HUES6 (cell line): Measurements from ENCODE around the gene MBOAT7.
"Not testable (repeated sequence)": the region's sequence is repeated elsewhere in the genome, so short reads cannot be mapped to it uniquely, and the experiment has no call there.

Experiments
- H3K27ac ChIP-seq: 2 replicates; pipeline ENCODE4 v1.7.0; 2013; ENCODE audit warnings: low read depth, mild to moderate bottlenecking, low read length, inconsistent platforms
- H3K27me3 ChIP-seq: 2 replicates; pipeline ENCODE4 v1.6.1; 2013; ENCODE audit warnings: low read length; ENCODE audit not compliant: control insufficient read depth, insufficient read depth
- H3K36me3 ChIP-seq: 2 replicates; pipeline ENCODE4 v1.6.1; 2013; ENCODE audit warnings: low read length; ENCODE audit not compliant: control insufficient read depth, insufficient read depth
- H3K4me1 ChIP-seq: 2 replicates; pipeline ENCODE4 v1.6.1; 2013; ENCODE audit warnings: low read length; ENCODE audit not compliant: control insufficient read depth, insufficient read depth
- H3K4me3 ChIP-seq: 2 replicates; pipeline ENCODE4 v1.5.1; 2013; ENCODE audit warnings: low read depth, low read length
- H3K9ac ChIP-seq: one replicate; pipeline ENCODE4 v1.6.1; 2013; ENCODE audit warnings: mild to moderate bottlenecking, low read length
- H3K9me3 ChIP-seq: 2 replicates; pipeline ENCODE4 v1.6.1; 2013; ENCODE audit warnings: low read depth, low read length; ENCODE audit not compliant: control insufficient read depth, insufficient read depth

Gene MBOAT7, protein sequence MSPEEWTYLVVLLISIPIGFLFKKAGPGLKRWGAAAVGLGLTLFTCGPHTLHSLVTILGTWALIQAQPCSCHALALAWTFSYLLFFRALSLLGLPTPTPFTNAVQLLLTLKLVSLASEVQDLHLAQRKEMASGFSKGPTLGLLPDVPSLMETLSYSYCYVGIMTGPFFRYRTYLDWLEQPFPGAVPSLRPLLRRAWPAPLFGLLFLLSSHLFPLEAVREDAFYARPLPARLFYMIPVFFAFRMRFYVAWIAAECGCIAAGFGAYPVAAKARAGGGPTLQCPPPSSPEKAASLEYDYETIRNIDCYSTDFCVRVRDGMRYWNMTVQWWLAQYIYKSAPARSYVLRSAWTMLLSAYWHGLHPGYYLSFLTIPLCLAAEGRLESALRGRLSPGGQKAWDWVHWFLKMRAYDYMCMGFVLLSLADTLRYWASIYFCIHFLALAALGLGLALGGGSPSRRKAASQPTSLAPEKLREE

DNA sequence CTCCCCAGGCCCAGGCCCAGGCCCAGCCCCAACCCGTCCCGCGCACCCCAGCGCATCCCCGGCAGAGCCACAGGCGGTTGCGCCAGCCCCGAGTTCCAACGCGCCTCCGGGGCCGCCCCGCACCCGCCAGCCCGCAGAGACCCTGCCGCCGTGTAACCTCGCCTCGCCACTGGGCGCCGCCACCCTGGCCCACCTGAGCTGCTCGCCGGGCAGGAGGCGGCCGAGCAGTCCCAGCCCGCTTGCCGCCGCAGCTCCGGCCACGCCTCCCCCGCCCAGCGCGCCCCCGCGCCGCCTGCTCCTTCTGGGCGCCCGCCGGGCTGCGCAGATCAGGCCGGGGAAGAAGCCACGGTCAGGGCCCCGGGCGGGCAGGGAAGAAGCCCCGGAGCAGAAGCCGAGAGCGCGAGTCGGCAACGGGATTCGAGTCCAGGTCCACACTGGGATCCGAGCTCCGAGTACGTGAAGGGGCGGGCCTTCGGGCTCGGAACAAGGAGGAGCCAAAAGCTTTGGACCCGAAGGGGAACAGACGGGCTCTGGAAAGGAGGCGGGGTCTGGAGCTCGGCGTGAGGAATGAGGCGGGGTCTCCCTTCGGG, at the start of gene MBOAT7:
Gene MBOAT7 (minus strand): TSS at position 436 of the 590 bp plus-strand sequence. CDS start 1,072 bp downstream, outside the sequence.
- Histone ChIP-seq H3K4me1 (peaks cover 5% of the 10 kb centered on the region), H3K27me3 (no peaks in the 10 kb centered on the region), H3K36me3 (peaks cover 27% of the 10 kb centered on the region), H3K9me3 (no peaks in the 10 kb centered on the region), H3K9ac (peak within 1 kb of the TSS; percentile 99), H3K27ac (peak within 1 kb of the TSS; percentile 97), H3K4me3 (peak within 1 kb of the TSS; percentile 90)

DNA sequence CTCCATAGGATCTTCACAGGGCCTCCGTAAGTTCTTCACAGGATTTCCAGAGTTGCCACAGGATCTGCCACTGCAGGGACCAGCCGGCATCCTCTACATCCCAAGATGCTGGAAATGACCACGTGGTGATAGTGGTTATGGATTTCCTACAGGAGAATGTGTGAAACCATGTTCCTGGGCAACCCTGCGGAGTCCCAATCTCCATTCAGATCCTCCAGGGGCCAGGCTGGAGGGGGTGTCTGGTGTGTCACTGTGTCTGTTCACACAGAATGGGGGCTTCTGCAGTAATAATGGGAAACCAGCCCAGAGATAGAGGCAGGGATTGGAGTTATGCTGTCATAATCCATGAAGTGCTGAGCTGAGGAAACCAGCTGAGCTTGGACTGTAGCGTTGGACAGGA, 44.6 kb upstream of the MBOAT7 start:
- Histone ChIP-seq H3K4me3 (no peak overlapping the region), H3K36me3 (no peaks in the 10 kb centered on the region), H3K9ac (no peak overlapping the region), H3K9me3 (peaks cover 3% of the 10 kb centered on the region), H3K27me3 (peaks cover 49% of the 10 kb centered on the region), H3K4me1 (no peaks in the 10 kb centered on the region), H3K27ac (no peak overlapping the region)

DNA sequence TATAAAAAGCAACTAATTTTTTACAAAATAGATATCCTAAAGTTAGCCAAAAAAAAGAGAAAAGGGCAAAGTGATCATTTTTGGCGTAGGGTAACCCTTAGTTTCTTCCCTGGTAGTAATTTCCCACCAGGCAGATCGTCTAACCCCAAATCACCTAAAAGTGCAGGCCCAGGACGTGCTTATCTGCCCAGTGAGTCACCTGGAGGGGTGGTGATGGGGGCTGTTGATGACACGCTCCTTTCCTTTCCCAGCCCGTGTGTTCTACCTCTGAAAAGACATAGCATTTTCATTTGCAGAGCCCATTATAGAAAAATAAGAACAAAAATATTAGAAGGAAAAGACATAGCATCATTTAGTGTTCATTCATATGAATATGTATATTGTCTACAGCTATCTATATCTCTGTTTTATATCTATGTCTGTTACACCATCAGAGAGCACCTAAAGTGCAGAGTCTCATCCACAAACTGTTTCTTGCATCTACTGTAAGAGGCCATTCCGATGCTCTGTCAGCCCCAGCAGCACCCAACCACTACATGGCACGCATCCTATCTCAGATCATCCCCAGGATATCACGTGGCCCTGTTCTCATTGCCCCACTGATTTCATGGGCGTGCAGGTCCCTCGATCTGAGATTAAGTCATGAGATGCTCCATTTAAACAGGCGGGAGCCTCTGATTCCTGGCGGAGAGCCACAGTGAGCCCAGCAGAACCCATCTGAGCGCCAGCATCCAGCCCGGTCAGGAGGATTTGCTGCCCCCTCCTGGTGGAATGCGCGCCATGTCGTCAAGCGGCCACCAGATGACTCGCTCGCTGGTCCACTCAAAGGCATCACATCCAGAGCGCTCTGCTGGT, 41.9 kb upstream of the MBOAT7 start:
- H3K27me3 ChIP-seq = peaks cover 48% of the 10 kb centered on the region
- H3K4me3 ChIP-seq = no peak overlapping the region
- H3K9me3 ChIP-seq = peaks cover 6% of the 10 kb centered on the region
- H3K27ac ChIP-seq = no peak overlapping the region
- H3K9ac ChIP-seq = no peak overlapping the region
- H3K4me1 ChIP-seq = no peaks in the 10 kb centered on the region
- no peaks in the 10 kb centered on the region for H3K36me3 ChIP-seq

DNA sequence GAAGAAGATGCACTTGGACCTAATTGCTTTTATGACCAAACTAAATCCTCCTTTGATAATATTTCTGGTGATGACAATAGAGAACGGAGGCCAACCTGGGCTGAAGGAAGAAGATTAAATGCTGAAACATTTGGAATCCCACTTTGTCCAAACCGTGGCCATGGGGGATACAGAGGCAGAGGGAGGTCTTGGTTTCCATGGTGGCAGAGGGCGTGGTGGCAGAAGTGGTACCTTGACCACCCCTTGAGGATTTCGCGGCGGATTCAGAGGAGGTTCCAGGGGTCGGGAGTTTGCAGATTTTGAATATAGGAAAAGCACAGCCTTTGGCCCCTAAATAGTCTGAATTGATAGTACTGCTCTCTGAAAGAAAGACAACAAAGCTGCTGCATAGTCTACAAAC, 40.7 kb upstream of the MBOAT7 start:
- Histone ChIP-seq H3K4me1 (no peaks in the 10 kb centered on the region), H3K36me3 (no peaks in the 10 kb centered on the region), H3K27me3 (peaks cover 43% of the 10 kb centered on the region)

DNA sequence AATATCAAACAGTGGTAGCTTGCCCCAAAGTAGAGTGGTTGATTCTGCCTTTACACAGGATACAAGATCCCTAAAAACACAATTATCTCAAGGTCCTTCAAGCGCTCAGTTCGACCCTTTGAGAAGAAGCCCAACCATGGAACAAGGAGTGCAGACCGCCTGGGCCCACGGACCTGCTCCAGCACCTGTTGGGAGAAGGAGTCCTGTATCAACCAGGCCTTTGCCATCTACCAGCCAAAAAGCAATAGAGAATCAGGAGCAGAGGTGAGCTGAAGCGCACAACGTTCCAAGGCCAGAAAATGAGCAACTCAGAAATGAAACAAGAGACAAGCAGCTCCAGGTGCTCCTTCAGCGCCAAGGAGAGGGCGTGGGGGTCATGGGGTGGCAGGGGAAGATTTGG, 39.8 kb upstream of the MBOAT7 start:
- H3K36me3 ChIP-seq = no peaks in the 10 kb centered on the region
- no peak overlapping the region for H3K4me3 ChIP-seq
- no peak overlapping the region for H3K9ac ChIP-seq
- peaks cover 6% of the 10 kb centered on the region for H3K9me3 ChIP-seq
- H3K4me1 ChIP-seq = no peaks in the 10 kb centered on the region
- H3K27me3 ChIP-seq = peaks cover 35% of the 10 kb centered on the region
- H3K27ac ChIP-seq = no peak overlapping the region

More for the DNA sequence above, 40.7 kb upstream of the MBOAT7 start:
- Histone ChIP-seq H3K9me3 (peaks cover 6% of the 10 kb centered on the region), H3K9ac (no peak overlapping the region), H3K4me3 (no peak overlapping the region), H3K27ac (no peak overlapping the region)

DNA sequence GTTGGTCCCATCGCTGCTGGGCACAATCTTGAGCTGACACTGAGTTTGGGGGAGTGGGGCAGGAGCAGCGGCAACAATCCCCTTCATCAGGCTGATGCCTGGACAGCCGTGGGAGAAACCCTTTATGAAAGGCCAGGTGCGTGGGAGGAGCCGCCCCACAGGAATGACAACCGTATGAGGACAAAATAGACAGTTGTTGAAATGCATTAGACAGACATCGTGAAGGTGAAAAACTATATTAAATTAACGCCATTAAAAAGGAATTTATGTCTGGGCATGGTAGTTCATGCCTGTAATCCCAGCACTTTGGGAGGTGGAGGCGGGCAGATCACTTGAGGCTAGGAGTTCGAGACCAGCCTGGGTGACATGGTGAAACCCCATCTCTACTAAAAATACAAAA, 35.2 kb upstream of the MBOAT7 start:
- not testable (repeated sequence) for H3K36me3 ChIP-seq, H3K27me3 ChIP-seq, H3K27ac ChIP-seq, H3K9ac ChIP-seq, H3K4me3 ChIP-seq, H3K9me3 ChIP-seq, H3K4me1 ChIP-seq

DNA sequence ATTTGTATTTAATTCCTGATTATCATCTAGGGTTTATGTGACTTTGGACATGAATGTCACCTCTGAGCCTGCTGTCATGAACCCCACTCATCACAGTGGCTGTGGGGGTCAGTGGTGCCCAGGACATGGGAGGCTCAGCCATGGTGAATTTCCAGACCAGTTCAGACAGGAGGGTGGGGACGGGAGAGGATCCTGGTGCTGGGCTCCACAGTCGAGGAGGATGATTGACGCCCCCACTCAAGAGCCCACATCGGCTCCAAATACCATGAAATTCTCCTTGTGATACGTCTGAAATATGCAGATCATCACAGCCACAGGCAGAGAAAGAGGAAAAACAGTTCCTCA, 34.5 kb upstream of the MBOAT7 start:
- not testable (repeated sequence) for H3K9ac ChIP-seq, H3K36me3 ChIP-seq, H3K27ac ChIP-seq, H3K9me3 ChIP-seq, H3K4me3 ChIP-seq, H3K27me3 ChIP-seq, H3K4me1 ChIP-seq

DNA sequence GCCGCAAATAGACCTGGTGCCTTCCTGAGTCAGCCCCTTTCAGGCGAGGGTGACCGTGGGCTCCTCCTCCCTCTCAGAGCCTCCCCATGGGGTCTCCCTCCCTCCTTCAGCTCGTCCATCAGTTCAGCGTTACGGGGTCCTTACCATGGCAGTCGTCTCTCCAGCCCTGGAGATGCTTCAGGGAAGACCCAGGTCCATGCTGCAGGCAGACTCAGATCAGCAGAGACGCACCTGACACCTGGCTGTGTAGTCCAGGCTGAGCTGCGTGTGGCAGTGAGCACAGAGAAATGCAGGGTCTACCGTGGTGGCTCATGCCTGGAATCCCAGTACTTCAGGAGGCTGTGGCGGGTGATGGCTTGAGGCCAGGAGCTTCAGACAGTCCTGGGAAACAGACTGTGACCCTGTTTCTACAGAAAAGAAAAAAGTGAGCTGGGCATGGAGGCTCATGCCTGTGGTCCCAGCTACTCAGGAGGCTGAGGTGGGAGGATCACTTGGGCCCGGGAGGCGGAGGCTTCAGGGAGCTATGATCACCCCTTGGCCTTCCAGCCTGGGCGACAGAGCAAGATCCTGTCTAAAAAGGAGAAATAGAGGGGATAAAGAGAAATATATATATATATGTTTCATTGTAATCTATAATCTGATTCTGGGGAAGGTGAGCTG, 34.0 kb upstream of the MBOAT7 start:
- H3K36me3 ChIP-seq, H3K4me1 ChIP-seq, H3K27me3 ChIP-seq, H3K9me3 ChIP-seq, H3K9ac ChIP-seq, H3K27ac ChIP-seq, H3K4me3 ChIP-seq: not testable (repeated sequence)

DNA sequence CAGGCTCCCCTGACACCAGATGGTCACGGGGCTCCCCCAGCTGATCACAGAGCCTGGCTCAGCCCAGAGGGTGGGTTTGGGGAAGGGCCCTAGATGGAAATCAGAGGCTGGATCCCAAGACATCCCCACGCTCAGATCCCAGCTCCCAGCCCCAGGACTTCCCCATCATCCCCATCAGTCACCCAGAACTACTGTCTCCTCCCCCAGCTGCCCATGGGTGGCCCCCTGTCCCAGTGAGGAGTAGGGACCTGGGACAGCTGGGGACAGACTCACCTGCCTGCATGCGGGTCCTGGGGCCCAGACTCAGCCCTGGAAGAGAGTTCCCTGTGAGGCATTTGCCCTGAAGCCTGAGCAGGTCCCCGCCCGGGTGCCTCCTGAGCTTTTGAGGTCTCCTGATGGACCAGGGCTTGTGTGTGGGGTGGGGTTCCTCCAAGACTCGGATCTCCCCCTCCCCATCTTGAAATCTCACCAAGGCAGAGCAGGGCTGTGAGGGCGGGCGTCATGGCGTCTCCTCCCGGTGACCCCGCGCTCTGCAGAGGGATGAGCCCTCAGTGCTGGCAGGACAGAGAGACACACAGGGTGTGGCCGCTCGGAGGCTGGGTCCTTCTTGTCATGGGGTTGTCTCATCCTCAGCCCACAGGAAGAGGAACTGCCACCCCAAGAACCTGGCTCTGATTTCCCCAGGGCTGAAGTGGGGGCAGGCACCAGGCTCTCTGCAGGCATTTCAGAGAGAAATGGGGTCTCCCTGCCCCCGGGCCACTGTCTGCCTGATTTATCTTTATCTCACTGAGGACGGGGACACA, 33.3 kb upstream of the MBOAT7 start, which contains the start of gene LILRB3:
Gene LILRB3 (minus strand): TSS at position 534 of the 803 bp plus-strand sequence. CDS start 31 bp downstream, at position 503.
- H3K4me1 ChIP-seq, H3K4me3 ChIP-seq, H3K9me3 ChIP-seq, H3K27me3 ChIP-seq, H3K36me3 ChIP-seq, H3K27ac ChIP-seq, H3K9ac ChIP-seq: not testable (repeated sequence)

DNA sequence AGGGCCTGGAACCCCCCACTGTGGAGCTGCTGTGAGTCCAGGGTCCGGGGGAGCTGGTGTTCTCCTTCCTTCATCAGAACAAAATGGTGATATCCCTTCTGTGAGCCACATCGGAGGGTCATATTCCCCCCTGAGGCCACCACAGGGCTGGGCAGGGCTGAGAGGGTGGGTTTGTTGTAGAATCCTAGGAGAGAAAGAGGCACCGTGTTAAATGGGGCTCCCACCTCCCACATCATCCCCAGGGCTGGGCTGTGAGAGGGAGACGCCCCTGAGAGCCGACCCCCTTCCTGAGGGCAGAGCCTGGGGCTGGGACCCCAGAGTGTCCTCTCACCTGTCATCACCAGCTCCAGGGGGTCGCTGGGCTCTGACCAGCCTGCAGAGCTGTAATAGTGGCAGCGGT, 32.6 kb upstream of the MBOAT7 start:
- not testable (repeated sequence) for H3K4me3 ChIP-seq, H3K4me1 ChIP-seq, H3K9ac ChIP-seq, H3K9me3 ChIP-seq, H3K27ac ChIP-seq, H3K27me3 ChIP-seq, H3K36me3 ChIP-seq
